HG02970 (cell line): ENCODE data around the gene UBE2F.

Experiments
- ATAC-seq: cut with Tn5 transposase; IDR thresholded peaks from one replicate; pipeline ENCODE4 v1.9.1; 2021; ENCODE audit warnings: mild to moderate bottlenecking, moderate library complexity, moderate number of reproducible peaks; ENCODE audit not compliant: unreplicated experiment, low FRiP score

The UBE2F gene

DNA sequence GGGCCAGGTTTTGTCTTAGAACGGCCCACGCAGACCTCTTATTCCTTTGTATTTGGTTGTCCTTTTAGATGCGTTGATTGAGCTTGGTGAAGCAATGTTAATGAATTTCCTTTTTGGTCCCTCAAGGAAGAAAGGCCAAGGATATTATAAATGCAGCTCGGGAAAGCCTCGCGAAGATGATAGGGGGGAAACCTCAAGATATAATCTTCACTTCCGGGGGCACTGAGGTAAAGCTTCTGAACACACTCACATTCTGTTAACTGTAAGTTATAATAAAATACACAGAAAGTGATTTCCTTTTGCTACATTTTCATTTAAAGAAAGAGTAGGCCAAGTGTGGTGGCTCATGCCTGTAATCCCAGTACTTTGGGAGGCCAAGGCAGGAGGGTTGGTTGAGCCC lies 101.1 kb downstream of the UBE2F start:
- no peak for ATAC-seq

DNA sequence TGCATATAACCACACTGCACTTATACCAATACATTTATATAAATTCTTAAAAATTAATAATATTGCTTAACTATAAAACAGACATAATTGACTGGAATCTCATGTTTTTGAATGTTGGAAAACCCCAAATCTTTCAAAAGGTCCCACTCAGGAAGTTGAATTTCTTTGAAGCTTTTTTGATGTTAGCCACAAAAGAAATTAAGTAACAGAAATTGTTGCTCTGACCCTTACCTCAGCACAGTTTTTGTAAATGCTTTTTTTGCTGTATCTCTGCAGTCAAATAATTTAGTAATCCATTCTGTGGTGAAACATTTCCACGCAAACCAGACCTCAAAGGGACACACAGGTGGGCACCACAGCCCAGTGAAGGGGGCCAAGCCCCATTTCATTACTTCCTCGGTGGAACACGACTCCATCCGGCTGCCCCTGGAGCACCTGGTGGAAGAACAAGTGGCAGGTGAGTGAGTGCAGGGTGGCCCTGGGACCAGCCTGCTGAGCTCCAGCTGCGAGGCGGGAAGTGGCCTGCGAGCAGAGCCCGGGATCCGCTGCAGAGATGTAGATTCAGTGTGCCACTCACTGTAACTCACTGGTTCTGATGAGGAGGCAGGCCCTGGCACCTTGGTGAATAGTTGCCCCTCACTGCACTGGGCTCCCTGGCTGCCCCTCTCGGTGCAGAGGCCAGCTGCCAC lies 102.4 kb downstream of the UBE2F start:
- no peak for ATAC-seq

DNA sequence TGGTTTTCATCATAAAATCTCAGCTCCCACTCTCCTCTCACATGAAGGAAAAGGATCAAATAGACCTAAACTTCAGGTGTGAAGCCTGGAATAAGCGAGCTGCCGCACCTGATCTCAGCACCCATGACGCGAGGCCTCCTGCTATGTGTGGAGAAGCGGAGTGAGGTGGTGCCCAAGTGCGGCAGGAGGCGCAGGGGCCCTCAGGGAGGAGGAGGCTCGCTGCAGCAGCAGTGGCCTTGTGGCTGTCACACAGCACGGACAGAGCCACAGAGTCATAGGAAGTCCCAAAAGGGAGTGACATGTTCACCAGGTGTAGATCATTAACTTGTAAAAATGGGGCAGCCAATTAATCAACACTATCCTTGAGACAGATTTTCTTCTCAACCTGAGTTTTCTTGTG lies 103.1 kb downstream of the UBE2F start:
- ATAC-seq: no peak

DNA sequence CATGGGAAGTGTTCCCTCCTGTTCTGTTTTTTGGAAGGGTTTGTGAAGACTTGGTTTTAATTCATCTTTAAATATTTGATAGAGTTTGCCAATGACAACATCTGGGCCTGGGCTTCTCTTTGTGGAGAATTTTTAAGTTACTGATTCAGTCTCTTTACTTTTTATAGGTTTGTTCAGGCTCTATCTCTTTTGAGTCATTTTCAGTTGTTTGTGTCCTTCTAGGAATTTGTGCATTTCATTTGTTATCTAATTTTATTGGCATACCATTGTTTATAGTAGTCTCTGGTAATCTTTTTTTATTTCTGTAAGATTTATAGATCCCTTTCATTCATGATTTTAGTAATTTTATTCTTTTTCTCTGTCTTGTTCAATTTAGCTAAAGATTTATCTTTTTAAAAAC lies 108.6 kb downstream of the UBE2F start:
- ATAC-seq: no peak

DNA sequence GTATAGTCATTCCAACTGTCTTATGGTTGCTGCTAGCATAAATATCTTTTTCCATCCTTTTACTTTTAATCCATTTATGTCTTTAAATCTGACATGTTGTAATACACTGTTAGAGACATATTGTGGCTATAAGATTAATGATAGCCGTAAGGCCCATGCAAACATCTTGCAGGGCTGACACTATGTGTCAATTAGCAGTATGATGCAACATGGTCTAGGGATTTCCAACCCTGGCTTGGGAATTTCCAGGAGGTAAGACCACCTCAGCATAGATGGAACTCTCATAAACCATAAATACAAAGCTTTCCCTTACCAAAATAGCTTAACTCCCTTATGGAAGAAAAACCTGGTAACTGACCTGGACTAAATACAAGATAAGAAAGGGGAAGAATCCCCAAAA lies 110.5 kb downstream of the UBE2F start:
- ATAC-seq: no peak

DNA sequence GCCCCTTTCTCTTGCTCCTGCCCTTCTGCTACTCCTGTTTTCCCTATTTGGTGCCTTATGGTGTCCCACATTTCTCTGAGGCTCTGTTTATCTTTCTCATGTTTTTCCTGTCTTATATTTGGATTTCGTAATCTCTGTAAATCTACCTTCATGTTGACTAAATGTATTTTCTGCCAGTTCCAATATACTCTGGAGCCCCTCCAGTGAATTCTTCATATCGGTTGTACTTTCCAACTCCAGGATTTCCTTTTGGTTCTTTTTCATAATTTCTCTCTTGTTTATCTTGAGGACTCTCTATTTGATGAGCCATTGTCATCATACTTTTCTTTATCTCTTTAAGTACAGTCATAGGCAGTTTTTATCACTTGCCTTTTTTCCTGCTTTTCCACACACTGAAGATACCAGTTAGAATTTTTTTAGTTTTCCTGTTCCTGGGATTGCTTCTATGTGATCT lies 113.1 kb downstream of the UBE2F start:
- no peak for ATAC-seq

DNA sequence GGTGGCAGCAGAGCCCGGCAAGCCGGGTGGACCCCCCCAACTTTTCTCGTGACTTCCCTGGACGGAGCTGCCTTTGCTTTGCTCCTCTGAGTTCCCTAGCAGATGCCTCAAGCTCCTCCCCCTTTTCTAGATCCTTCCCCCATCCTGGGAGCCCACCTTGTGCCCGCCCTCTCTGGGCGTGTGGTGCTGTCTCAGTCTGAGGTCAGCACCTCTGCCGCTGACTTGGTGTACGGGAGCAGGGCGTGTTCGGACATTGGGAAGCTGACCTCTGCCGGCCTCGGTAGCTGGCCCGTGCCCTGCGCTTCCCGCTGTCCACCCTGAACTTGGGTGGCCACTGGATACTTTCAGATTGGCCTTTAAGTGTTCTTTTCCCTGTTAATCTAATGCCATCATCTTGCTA lies 113.7 kb downstream of the UBE2F start:
- ATAC-seq: no peak

DNA sequence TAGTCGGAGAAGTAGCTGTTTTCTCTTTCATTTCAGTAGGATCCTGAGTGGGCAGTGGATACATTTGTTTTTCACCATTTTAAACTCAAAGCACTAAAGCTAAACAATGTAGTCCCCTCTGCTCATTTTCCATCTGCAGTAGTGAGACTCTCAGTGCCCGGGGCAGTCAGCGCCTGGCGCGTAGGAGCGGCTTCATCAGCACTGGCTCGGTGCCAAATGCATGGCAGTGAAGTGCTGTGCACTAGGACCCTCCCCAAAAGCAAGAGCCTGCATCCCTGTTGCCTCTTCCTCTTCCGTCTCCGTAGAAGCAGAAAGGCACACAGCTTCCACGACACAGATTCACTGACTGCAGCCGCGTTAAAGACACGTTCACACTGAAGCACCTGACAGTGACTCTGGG lies 114.3 kb downstream of the UBE2F start:
- no peak for ATAC-seq

DNA sequence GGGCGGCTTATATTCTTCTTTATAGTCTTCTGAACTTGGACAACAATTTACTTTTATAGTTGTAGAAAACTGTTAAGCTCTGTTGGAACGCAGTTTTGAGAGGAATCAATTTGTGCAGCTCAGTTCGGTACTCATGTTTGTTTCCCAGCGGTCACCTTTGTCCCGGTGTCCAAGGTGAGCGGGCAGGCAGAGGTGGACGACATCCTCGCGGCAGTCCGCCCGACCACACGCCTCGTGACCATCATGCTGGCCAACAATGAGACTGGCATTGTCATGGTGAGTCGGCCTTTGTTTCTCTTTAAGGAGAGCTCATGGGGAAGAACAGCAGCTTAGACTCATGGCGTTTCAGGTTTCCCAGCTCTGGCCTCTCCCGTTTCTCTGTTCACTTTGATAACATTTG lies 114.7 kb downstream of the UBE2F start:
- ATAC-seq: no peak

DNA sequence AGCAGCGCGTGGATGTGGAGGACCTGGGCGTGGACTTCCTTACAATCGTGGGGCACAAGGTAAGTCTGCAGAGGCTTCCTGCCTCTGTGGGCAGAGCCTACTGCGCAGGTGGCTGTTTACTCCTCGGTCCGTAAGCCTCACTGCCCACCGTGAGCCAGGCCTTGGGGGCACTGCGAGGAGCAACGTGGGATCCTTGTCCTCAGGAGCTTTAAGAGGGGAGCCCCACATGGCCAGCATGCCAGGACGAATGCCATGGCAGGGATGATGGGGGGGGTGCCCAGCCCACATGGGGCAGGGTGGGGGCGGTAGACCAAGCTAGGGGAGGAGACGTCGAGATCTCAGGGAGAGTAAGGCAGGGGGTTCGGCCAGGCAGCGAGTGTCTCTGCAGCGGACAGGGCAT lies 115.3 kb downstream of the UBE2F start:
- no peak for ATAC-seq

DNA sequence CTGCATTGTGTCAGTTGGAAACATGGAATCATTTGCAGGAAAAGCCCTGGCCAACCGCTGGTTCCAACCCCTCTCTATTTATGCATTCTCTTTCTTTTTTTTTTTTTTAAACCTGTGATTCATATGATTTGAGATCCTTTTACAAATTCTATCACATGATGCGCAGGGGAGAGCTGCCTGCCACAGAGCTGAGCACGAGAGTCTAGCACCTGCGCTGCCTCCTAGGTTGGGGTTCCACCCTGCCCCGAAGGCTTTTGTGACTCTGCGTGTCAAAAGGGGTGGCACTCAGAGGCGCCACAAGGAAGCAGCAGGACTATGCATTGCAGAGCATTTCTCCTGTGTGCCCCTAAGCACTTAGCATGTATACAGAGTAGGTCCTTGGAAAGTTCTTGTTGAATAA lies 116.0 kb downstream of the UBE2F start:
- no peak for ATAC-seq

DNA sequence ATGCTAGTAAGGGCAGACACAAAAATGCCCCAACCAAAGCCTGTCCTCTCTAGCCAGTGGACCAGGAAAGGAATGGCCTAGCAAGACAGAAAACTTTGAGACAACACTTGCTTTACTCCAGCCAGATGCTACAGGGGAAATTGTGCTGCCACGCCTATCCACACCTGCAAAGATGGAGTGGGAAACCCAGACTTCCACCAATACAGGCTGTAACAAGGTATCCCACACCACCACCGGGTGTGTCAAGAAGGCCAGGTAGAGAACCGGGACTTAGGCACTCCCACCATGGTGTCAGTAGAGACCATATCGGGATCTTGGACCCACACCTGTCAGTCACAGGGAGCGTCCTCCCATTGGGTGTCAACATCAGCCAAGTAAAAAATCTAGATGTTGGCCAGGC lies 117.1 kb downstream of the UBE2F start:
- ATAC-seq: no peak

DNA sequence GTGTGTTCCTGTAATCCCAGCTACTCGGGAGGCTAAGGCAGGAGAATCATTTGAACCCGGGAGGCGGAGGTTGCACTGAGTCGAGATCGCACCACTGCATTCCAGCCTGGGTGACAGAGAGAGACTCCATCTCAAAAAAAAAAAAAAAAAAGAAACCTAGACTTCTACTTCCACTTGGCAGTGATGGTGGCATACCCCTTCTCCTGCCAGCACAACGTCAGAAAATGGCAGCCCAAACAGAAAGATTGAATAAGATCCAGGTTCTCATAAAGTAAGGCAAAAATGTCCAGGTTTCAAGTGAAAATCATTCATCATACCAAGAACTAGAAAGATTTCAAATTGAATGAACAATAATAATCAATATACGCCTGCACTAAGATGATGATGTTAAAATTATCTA lies 117.9 kb downstream of the UBE2F start:
- ATAC-seq: no peak

DNA sequence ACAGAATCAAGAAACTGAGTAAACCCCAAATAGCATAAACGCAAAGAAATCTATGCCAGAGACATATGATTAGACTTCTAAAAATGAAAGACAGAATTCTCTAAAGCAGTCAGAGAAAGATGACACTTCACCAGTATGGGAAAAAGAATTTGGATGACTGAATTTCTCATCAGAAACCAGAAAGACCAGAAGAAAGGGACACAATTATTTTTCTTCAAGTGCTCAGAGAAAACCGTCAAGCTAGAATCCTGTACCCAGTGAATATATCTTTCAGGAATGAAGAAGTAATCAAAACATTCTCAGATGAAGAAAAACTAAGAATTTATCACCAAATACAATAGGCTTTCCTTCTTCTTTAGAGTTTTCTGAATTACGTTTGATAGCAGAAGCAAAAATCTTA lies 119.1 kb downstream of the UBE2F start:
- no peak for ATAC-seq

DNA sequence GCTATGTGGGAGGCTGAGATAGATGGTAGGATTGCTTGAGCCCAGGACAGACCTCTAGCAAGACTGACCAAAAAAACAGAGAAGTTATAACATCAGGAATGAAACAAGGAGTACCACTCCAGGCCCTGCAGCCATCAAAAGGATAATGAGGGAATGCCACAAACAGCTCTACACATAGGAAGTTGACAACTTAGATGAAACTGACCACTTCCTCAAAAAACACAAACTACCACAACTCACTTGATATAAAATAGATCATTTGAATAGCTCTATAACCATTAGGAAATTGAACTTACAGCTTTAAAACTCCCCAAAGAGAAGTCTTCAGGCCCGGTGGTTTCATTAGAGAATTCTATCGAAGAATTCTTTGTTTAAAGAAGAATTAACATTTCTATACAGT lies 120.4 kb downstream of the UBE2F start:
- ATAC-seq: no peak

DNA sequence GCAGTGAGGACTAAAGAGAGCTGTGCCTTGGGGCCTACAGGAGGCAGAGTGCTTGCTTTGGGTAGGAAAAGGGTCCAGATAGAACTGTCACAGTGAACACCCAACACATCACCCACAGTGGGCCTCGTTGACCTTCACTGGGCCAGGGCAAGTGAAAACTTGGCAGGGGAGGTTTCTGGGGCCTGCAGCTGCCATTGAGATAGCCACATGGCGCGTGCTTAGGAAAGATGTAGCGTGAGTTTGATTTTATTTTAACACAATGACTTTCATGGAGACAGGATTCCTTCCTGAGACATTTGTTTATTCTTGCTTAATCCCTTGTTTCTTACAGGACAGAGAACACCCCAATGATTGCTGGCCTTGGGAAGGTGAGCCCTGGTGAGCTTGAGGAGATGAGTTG lies 124.1 kb downstream of the UBE2F start:
- no peak for ATAC-seq

DNA sequence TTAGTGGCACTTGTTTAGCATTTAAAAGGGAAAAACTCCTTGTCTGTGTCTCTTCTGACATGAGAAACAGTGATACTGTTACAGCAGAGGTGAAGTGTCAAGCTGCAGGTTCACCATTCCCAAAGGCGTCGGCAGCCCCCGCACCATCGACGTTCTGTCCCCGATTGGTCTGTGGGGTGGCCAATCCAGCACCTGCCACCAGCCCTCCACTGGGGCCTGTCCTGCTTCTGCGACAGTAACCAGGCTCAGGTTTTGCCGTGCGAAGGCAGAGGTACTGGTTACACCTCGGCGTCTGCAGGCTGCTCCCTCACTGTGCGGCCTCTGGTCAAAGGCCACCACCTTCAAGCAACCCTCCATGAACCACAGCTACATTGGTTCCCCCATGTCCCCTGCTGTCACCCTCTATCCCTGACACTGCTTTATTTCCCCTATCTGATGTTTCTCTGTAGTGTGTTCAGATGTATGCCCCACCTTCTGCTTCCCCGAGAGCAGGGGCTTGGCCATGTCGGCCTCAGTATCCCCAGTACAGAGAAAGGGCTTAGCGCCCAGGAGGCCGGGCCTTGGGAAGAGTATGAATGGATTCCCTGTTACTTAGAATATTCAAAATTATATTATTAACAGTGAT lies 124.7 kb downstream of the UBE2F start:
- ATAC-seq: no peak
